HG03457 (cell line): ENCODE results near the gene BCAR3.

Experiments
- ATAC-seq: cut with Tn5 transposase; IDR thresholded peaks from one replicate; pipeline ENCODE4 v1.9.1; 2021; ENCODE audit warnings: moderate number of reproducible peaks; ENCODE audit not compliant: unreplicated experiment

Gene BCAR3

GRCh38 chr1:93581917-93582850, 99.5 kb downstream of the BCAR3 start:
- ATAC-seq: no peak

GRCh38 chr1:93579891-93580290, 101.7 kb downstream of the BCAR3 start:
- no peak for ATAC-seq

GRCh38 chr1:93578911-93579825, 102.5 kb downstream of the BCAR3 start:
- no peak for ATAC-seq

- no peak for ATAC-seq
These were observed 103.2 kb downstream of the BCAR3 start for GRCh38 chr1:93578433-93578830.

GRCh38 chr1:93577536-93578432, 103.9 kb downstream of the BCAR3 start:
- no peak for ATAC-seq

GRCh38 chr1:93576746-93577145, 104.9 kb downstream of the BCAR3 start:
- no peak for ATAC-seq

GRCh38 chr1:93576346-93576745, 105.3 kb downstream of the BCAR3 start:
- ATAC-seq: no peak

- ATAC-seq: no peak
These were observed 105.9 kb downstream of the BCAR3 start for GRCh38 chr1:93575621-93576284.

- ATAC-seq: no peak
These were observed 106.6 kb downstream of the BCAR3 start for GRCh38 chr1:93574991-93575390.

GRCh38 chr1:93574511-93574910, 107.1 kb downstream of the BCAR3 start:
- no peak for ATAC-seq

GRCh38 chr1:93573940-93574469, 107.6 kb downstream of the BCAR3 start:
- no peak for ATAC-seq

- no peak for ATAC-seq
These were observed 109.9 kb downstream of the BCAR3 start for GRCh38 chr1:93571623-93572310.

- no peak for ATAC-seq
These were observed 112.1 kb downstream of the BCAR3 start for GRCh38 chr1:93569489-93569888.

- no peak for ATAC-seq
These were observed 114.2 kb downstream of the BCAR3 start for GRCh38 chr1:93567255-93567918.

- no peak for ATAC-seq
These were observed 115.4 kb downstream of the BCAR3 start for GRCh38 chr1:93566227-93566626.

GRCh38 chr1:93565496-93566206, 116.0 kb downstream of the BCAR3 start:
- ATAC-seq: no peak

- no peak for ATAC-seq
These were observed 121.9 kb downstream of the BCAR3 start for GRCh38 chr1:93559695-93560094.

- no peak for ATAC-seq
These were observed 122.6 kb downstream of the BCAR3 start for GRCh38 chr1:93559045-93559444.
